WTC11 (cell line): ENCODE results near the gene HES3. TPM values are rescaled to one million over a fixed set of nuclear protein-coding genes. Genes with fewer than 3 reads are reported as not detected.

ENCODE experiments used
- ATAC-seq: fragments of 200-7000 bp; cut with Tn5 transposase; 2 replicates; pipeline ENCODE4 v1.10.0; 2021; ENCODE audit warnings: mild to moderate bottlenecking, moderate library complexity
- CTCF ChIA-PET: fragments of 300-600 bp; sonication (Branson Sonifier 250); formaldehyde crosslinking; loops from one replicate; lab custom pipeline; 2021; ENCODE audit warnings: antibody characterized with exemption; lab: Charles Lee
- POLR2A ChIA-PET: fragments of 350-600 bp; sonication (Branson Sonifier 250); formaldehyde crosslinking; loops from one replicate; lab custom pipeline; 2021; ENCODE audit warnings: antibody characterized with exemption; lab: Charles Lee
- DNase-seq: peaks from one replicate; pipeline ENCODE4 v3.0.0; 2021; ENCODE audit warnings: low spot score
- H3K27ac Mint-ChIP-seq: 2 replicates; pipeline ENCODE4 v1.8.0; 2021; ENCODE audit warnings: mixed read lengths
- H3K27me3 Mint-ChIP-seq: 2 replicates; pipeline ENCODE4 v1.8.0; 2021; ENCODE audit warnings: low read depth, mild to moderate bottlenecking, moderate library complexity, mixed read lengths
- H3K36me3 Mint-ChIP-seq: 2 replicates; pipeline ENCODE4 v1.8.0; 2021; ENCODE audit warnings: mixed read lengths
- H3K4me1 Mint-ChIP-seq: 2 replicates; pipeline ENCODE4 v1.8.0; 2022; ENCODE audit warnings: mixed read lengths
- H3K4me3 Mint-ChIP-seq: 2 replicates; pipeline ENCODE4 v1.8.0; 2021; ENCODE audit warnings: mild to moderate bottlenecking, moderate library complexity, mixed read lengths
- H3K9me3 Mint-ChIP-seq: 2 replicates; pipeline ENCODE4 v1.8.0; 2021; ENCODE audit warnings: mixed read lengths
- CREM ChIP-seq: sonication (generic); formaldehyde crosslinking; IDR thresholded peaks from 2 replicates; pipeline ENCODE4 v1.8.1; 2022; ENCODE audit warnings: mild to moderate bottlenecking, missing genetic modification reagents, moderate library complexity
- EMX1 ChIP-seq: fragments of 250-450 bp; sonication (Bioruptor Pico); IDR thresholded peaks from 2 replicates; pipeline ENCODE4 v1.8.0; 2021; ENCODE audit warnings: mild to moderate bottlenecking
- FOXP1 ChIP-seq: sonication (generic); formaldehyde crosslinking; IDR thresholded peaks from 2 replicates; pipeline ENCODE4 v1.8.0; 2022; ENCODE audit warnings: missing genetic modification reagents, mild to moderate bottlenecking, moderate library complexity, borderline replicate concordance
- GTF2I ChIP-seq: fragments of 250-450 bp; sonication (Bioruptor Pico); conservative IDR thresholded peaks from 2 replicates; pipeline ENCODE4 v1.4.0; 2021; ENCODE audit warnings: mild to moderate bottlenecking
- JAZF1 ChIP-seq: fragments of 250-450 bp; sonication (Bioruptor Pico); IDR thresholded peaks from 2 replicates; pipeline ENCODE4 v1.9.0; 2021; ENCODE audit warnings: moderate library complexity, mild to moderate bottlenecking, inconsistent platforms
- NR1H2 ChIP-seq: sonication (generic); formaldehyde crosslinking; IDR thresholded peaks from 2 replicates; pipeline ENCODE4 v1.9.0; 2021; ENCODE audit warnings: mild to moderate bottlenecking, moderate library complexity, missing genetic modification reagents
- NR2C2 ChIP-seq: sonication (generic); formaldehyde crosslinking; IDR thresholded peaks from 2 replicates; pipeline ENCODE4 v1.8.0; 2022; ENCODE audit warnings: mild to moderate bottlenecking, missing genetic modification reagents
- SP1 ChIP-seq: sonication (generic); formaldehyde crosslinking; conservative IDR thresholded peaks from 2 replicates; pipeline ENCODE4 v1.8.1; 2022; ENCODE audit warnings: missing genetic modification reagents
- TEAD1 ChIP-seq: sonication (generic); formaldehyde crosslinking; IDR thresholded peaks from 2 replicates; pipeline ENCODE4 v1.8.0; 2022; ENCODE audit warnings: mild to moderate bottlenecking, missing genetic modification reagents
- ZNF263 ChIP-seq: sonication (generic); formaldehyde crosslinking; IDR thresholded peaks from 2 replicates; pipeline ENCODE4 v1.8.1; 2022; ENCODE audit warnings: low read depth, mild to moderate bottlenecking, moderate library complexity, missing genetic modification reagents
- ZNF416 ChIP-seq: fragments of 250-450 bp; sonication (Bioruptor Pico); IDR thresholded peaks from 2 replicates; pipeline ENCODE4 v1.9.0; 2021; ENCODE audit warnings: mild to moderate bottlenecking, inconsistent platforms
- ZNF423 ChIP-seq: fragments of 250-450 bp; sonication (Bioruptor Pico); IDR thresholded peaks from 2 replicates; pipeline ENCODE4 v2.1.2; 2022; ENCODE audit warnings: mild to moderate bottlenecking, moderate library complexity
- total RNA-seq: library from RNA; stranded (reverse); gene quantifications from 3 replicates; pipeline ENCODE4 v1.2.3, GENCODE V29; 2021
- TF ChIP-seq, protein P1 (sequence below): sonication (generic); formaldehyde crosslinking; IDR thresholded peaks from 2 replicates; pipeline ENCODE4 v1.8.1; 2022; ENCODE audit warnings: low read depth, missing genetic modification reagents, borderline replicate concordance
- TF ChIP-seq, protein P2 (sequence below): sonication (generic); formaldehyde crosslinking; IDR thresholded peaks from 2 replicates; pipeline ENCODE4 v1.8.1; 2022; ENCODE audit warnings: mild to moderate bottlenecking, missing genetic modification reagents, moderate library complexity, borderline replicate concordance
- TF ChIP-seq, protein P3 (sequence below): sonication (generic); formaldehyde crosslinking; IDR thresholded peaks from 2 replicates; pipeline ENCODE4 v1.8.1; 2023; ENCODE audit warnings: mild to moderate bottlenecking, moderate library complexity, missing genetic modification reagents
- TF ChIP-seq, protein P4 (sequence below): sonication (generic); formaldehyde crosslinking; IDR thresholded peaks from 2 replicates; pipeline ENCODE4 v1.8.0; 2023; ENCODE audit warnings: missing genetic modification reagents
- TF ChIP-seq, protein P5 (sequence below): sonication (generic); formaldehyde crosslinking; IDR thresholded peaks from 2 replicates; pipeline ENCODE4 v1.8.1; 2022; ENCODE audit warnings: mild to moderate bottlenecking, moderate library complexity, missing genetic modification reagents
- TF ChIP-seq, protein P6 (sequence below): fragments of 200-600 bp; IDR thresholded peaks from 2 replicates; pipeline ENCODE4 v1.8.0; 2022; ENCODE audit warnings: antibody characterized with exemption
- TF ChIP-seq, protein P7 (sequence below): fragments of 250-450 bp; sonication (Bioruptor Pico); conservative IDR thresholded peaks from 2 replicates; pipeline ENCODE4 v1.9.0; 2021; ENCODE audit warnings: mild to moderate bottlenecking
- TF ChIP-seq, protein P8 (sequence below): sonication (generic); formaldehyde crosslinking; IDR thresholded peaks from 2 replicates; pipeline ENCODE4 v1.8.1; 2023; ENCODE audit warnings: mild to moderate bottlenecking, missing genetic modification reagents, moderate library complexity
- TF ChIP-seq, protein P9 (sequence below): fragments of 250-450 bp; sonication (Bioruptor Pico); IDR thresholded peaks from 2 replicates; pipeline ENCODE4 v1.9.0; 2021; ENCODE audit warnings: mild to moderate bottlenecking

HES3 gene
- total RNA-seq, 1 experiment from 2014 or later: 74.7 TPM

DNA sequence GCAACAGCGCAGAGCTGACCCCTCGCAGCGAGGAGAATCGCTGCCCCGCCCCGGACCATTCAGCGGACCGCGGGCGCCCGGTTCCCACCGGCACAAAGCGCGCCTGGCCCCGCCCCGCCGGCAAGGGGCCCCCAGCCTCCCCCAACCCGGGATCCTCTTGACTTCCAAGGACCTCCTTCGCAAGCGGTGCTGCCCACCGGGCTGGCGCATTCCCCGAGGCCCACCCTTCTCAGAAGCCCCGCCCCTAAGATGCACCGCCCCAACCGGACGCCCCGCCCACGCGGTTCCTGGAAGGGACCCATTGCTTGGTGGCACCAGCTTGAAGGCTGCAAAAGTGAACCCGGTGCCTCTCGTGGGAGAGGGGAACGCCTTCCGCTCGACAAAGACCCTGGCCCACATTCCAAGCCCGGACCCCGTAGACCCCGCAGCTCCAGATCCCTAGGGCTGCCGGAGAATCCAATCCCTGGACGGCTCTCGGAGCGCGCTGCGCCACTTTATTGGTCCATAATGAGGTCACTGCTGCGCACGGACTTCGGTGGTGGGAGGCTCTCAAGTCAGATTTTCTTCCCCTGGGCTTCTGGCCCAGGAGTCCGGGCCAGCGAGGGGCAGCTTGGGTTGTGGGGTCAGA, 2.0 kb downstream of the HES3 start (continued):
- TF ChIP-seq NR1H2 (CRISPR knock-in tag) (no peak), NR2C2 (CRISPR knock-in tag) (no peak), SP1 (CRISPR knock-in tag) (peak; percentile 35)
- TF ChIP-seq, protein P1, sequence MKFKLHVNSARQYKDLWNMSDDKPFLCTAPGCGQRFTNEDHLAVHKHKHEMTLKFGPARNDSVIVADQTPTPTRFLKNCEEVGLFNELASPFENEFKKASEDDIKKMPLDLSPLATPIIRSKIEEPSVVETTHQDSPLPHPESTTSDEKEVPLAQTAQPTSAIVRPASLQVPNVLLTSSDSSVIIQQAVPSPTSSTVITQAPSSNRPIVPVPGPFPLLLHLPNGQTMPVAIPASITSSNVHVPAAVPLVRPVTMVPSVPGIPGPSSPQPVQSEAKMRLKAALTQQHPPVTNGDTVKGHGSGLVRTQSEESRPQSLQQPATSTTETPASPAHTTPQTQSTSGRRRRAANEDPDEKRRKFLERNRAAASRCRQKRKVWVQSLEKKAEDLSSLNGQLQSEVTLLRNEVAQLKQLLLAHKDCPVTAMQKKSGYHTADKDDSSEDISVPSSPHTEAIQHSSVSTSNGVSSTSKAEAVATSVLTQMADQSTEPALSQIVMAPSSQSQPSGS (CRISPR knock-in tag): no peak
- TF ChIP-seq, protein P2, sequence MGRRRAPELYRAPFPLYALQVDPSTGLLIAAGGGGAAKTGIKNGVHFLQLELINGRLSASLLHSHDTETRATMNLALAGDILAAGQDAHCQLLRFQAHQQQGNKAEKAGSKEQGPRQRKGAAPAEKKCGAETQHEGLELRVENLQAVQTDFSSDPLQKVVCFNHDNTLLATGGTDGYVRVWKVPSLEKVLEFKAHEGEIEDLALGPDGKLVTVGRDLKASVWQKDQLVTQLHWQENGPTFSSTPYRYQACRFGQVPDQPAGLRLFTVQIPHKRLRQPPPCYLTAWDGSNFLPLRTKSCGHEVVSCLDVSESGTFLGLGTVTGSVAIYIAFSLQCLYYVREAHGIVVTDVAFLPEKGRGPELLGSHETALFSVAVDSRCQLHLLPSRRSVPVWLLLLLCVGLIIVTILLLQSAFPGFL: no peak
- TF ChIP-seq, all 79 proteins: peak for 7

DNA sequence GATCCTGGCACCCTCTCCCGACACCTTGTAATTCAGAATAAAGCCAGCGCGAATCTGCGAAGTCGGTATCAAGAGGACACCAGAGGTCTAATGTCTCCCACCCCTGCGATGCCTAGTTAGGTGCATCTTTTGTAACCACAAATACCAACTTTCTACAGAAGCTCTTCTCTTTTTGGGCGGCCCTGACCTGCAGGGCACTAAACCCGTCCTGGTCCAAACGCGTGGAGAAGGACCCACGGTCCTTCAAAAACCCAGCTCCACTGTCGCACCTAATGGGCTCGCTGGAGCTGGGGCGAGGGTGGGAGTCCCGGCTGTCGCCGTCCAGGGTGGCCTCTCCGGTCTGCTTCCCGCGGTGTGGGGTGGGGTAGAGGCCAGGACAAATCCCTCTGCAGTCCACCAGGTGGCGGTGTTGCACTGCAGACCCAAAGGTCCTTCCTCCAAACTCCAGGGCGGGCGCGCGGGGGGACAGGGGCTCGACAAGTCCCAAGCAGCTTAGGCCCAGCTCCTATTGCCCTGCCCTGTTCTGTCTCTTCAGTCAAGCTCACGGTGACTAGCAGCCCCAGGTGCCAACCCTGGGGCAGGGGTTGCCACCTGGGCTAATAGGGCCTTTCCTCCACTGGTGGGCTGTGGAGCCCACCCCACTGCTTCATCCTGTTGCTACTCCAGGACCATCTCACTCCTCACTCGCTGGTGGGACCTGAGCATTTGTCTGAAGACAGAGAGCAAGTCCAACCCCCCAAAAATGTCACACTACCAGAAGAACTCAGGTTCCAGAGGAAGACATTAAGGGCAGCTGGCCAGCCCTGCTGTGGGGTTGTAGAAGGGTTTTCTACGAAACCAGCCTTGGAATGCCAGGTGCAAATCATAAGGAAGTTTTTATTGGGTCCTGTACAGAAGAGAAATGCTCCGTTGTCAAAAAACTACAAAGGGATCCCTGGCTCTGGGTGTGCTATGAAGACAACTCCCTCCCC, 2.8 kb downstream of the HES3 start:
- peak overlapping the region; percentile 92 for H3K27ac Mint-ChIP-seq
- peak; percentile 14 for ATAC-seq
- POLR2A ChIA-PET: interaction anchor here (0.6 to 4.8 kb wide), 8 partner anchors 9 to 393 kb away, joined by 3 to 22 read pairs (median 3); partner anchors contain the start of gene ICMT
- H3K36me3 Mint-ChIP-seq: no peaks in the 10 kb centered on the region
- H3K27me3 Mint-ChIP-seq: peaks cover 53% of the 10 kb centered on the region
- CTCF ChIA-PET: interaction anchor here (0.5 to 21.4 kb wide), 55 partner anchors 11 to 384 kb away, joined by 3 to 489 read pairs (median 5); partner anchors contain the start of genes ACOT7, ESPN, GPR153 and HES2
- peaks cover 20% of the 10 kb centered on the region for H3K4me1 Mint-ChIP-seq
- no peaks in the 10 kb centered on the region for H3K9me3 Mint-ChIP-seq
- DNase-seq: peak; percentile 95
- peak overlapping the region; percentile 81 for H3K4me3 Mint-ChIP-seq
- TF ChIP-seq GTF2I (CRISPR knock-in tag) (no peak), ZNF416 (CRISPR knock-in tag) (peak; percentile 56; the same call in 1 of the 2 replicates), EMX1 (CRISPR knock-in tag) (peak; percentile 24; the same call in 1 of the 2 replicates), ZNF263 (0 out of 2 replicates have a peak, but pooled peaks have one; percentile 26), SP1 (CRISPR knock-in tag) (peak; percentile 38; the same call in 1 of the 2 replicates), CREM (CRISPR knock-in tag) (0 out of 2 replicates have a peak, but pooled peaks have one; percentile 24), JAZF1 (CRISPR knock-in tag) (no peak), ZNF423 (CRISPR knock-in tag) (peak; percentile 79), TEAD1 (CRISPR knock-in tag) (peak; percentile 51; the same call in 1 of the 2 replicates), FOXP1 (CRISPR knock-in tag) (no peak)
- TF ChIP-seq, protein P3, sequence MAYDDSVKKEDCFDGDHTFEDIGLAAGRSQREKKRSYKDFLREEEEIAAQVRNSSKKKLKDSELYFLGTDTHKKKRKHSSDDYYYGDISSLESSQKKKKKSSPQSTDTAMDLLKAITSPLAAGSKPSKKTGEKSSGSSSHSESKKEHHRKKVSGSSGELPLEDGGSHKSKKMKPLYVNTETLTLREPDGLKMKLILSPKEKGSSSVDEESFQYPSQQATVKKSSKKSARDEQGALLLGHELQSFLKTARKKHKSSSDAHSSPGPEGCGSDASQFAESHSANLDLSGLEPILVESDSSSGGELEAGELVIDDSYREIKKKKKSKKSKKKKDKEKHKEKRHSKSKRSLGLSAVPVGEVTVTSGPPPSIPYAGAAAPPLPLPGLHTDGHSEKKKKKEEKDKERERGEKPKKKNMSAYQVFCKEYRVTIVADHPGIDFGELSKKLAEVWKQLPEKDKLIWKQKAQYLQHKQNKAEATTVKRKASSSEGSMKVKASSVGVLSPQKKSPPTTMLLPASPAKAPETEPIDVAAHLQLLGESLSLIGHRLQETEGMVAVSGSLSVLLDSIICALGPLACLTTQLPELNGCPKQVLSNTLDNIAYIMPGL (CRISPR knock-in tag): no peak
- TF ChIP-seq, protein P4, sequence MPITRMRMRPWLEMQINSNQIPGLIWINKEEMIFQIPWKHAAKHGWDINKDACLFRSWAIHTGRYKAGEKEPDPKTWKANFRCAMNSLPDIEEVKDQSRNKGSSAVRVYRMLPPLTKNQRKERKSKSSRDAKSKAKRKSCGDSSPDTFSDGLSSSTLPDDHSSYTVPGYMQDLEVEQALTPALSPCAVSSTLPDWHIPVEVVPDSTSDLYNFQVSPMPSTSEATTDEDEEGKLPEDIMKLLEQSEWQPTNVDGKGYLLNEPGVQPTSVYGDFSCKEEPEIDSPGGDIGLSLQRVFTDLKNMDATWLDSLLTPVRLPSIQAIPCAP (CRISPR knock-in tag): no peak
- TF ChIP-seq, protein P5, sequence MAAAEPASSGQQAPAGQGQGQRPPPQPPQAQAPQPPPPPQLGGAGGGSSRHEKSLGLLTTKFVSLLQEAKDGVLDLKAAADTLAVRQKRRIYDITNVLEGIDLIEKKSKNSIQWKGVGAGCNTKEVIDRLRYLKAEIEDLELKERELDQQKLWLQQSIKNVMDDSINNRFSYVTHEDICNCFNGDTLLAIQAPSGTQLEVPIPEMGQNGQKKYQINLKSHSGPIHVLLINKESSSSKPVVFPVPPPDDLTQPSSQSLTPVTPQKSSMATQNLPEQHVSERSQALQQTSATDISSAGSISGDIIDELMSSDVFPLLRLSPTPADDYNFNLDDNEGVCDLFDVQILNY (CRISPR knock-in tag): no peak
- TF ChIP-seq, protein P6, sequence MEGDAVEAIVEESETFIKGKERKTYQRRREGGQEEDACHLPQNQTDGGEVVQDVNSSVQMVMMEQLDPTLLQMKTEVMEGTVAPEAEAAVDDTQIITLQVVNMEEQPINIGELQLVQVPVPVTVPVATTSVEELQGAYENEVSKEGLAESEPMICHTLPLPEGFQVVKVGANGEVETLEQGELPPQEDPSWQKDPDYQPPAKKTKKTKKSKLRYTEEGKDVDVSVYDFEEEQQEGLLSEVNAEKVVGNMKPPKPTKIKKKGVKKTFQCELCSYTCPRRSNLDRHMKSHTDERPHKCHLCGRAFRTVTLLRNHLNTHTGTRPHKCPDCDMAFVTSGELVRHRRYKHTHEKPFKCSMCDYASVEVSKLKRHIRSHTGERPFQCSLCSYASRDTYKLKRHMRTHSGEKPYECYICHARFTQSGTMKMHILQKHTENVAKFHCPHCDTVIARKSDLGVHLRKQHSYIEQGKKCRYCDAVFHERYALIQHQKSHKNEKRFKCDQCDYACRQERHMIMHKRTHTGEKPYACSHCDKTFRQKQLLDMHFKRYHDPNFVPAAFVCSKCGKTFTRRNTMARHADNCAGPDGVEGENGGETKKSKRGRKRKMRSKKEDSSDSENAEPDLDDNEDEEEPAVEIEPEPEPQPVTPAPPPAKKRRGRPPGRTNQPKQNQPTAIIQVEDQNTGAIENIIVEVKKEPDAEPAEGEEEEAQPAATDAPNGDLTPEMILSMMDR: peak; percentile 99
- TF ChIP-seq, protein P7, sequence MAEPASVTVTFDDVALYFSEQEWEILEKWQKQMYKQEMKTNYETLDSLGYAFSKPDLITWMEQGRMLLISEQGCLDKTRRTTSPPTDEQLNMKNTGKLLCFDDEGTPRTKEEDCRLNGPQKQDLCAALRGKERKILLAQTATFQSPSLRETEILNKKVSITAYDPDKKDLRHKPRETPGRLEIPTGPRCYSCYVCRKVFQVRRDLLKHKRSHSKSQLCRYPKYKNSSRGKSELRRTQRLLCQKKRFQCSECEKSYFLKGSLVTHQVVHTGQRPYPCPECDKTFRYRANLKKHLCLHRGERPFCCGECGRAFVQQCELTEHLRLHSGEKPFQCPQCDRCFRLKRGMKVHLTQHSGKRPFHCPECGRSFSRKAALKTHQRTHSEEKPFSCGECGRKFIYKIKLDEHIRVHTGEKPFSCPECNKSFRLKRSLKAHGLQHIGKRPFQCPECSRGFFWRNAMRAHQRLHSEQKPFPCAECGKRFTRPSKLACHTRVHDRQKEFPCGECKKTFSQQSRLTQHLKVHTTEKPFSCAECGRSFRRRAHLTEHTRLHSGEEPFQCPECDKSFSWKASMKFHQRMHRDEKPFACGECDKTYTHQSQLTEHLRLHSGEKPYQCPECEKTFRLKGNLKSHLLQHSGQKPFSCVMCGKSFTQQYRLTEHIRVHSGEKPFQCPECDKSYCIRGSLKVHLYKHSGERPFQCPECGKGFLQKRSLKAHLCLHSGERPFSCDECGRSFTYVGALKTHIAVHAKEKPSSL (CRISPR knock-in tag): no peak
- TF ChIP-seq, protein P8, sequence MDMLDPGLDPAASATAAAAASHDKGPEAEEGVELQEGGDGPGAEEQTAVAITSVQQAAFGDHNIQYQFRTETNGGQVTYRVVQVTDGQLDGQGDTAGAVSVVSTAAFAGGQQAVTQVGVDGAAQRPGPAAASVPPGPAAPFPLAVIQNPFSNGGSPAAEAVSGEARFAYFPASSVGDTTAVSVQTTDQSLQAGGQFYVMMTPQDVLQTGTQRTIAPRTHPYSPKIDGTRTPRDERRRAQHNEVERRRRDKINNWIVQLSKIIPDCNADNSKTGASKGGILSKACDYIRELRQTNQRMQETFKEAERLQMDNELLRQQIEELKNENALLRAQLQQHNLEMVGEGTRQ (CRISPR knock-in tag): no peak
- TF ChIP-seq, protein P9, sequence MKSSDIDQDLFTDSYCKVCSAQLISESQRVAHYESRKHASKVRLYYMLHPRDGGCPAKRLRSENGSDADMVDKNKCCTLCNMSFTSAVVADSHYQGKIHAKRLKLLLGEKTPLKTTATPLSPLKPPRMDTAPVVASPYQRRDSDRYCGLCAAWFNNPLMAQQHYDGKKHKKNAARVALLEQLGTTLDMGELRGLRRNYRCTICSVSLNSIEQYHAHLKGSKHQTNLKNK (CRISPR knock-in tag): peak; percentile 5; the same call in 1 of the 2 replicates
